ENCODE results near the gene SLFNL1.

The SLFNL1 gene

DNA sequence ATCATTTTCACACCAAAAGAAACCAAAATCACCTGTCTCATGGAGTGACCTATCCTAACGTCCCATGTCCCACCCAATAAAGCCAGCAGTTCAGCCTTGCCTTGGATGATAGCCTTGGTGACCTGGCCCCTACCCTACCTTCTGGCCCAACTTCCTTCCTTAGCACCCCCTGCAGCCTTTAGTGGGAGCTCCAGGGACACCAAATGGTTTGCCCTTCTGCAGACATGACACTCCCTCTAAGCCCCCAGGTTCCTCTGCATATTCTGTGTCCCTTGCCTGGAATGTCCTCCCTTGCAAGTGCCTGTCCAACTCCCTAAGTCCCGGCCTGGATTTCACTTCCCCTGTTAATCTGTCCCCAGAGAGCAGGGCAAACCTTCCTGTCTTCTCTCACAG, 2.2 kb downstream of the SLFNL1 start:
- DNase-seq, result no peak

- no peak for DNase-seq
Observed at GRCh38 chr1:41018018-41018410, 3.5 kb downstream of the SLFNL1 start.

- no peak for DNase-seq
Observed at GRCh38 chr1:41017141-41018017, 4.1 kb downstream of the SLFNL1 start.

GRCh38 chr1:41015897-41016470, 5.5 kb downstream of the SLFNL1 start:
- DNase-seq, result no peak

- no peak for DNase-seq
Observed at GRCh38 chr1:41015281-41015896, 6.1 kb downstream of the SLFNL1 start.

DNA sequence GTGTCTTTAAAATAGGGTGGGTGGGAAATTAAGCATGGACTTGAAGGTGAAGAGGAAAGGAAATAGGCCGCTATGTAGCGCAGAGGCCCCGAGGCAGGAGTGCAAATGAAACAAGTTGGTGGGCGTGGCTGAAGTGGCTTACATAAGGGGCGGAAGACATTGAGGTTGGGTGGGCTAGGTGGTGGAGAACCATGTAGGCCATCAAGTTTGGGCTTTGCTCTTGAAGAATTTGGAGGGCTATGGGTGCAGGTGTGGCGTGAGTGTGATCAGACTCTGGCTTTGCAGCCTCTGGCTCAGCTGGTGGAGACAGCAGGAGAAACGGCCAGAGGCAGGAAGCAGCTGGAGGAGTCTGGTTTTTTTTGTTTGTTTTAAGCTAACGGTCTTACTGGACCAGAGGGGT, 6.7 kb downstream of the SLFNL1 start:
- DNase-seq, result no peak

DNA sequence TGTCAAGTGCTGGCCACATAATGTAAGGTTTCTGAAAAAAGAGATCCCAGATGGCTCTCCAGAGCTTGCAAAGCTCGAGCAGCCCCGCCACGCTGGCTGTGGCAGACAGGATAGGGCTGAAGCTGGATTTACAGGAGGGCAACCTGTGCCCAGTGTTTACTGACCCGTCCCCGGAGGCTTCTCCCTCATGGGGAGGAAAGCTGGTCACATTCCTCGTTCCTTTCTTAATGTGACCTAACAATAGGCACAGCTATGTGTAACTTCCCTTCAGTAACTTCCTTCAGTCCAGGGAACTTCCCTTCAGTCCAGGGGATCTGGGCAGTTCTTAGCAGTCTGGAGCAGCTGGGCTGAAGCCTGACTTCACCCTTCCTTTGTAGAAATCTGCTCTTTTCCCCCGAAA, 7.7 kb downstream of the SLFNL1 start:
- DNase-seq, result no peak

DNA sequence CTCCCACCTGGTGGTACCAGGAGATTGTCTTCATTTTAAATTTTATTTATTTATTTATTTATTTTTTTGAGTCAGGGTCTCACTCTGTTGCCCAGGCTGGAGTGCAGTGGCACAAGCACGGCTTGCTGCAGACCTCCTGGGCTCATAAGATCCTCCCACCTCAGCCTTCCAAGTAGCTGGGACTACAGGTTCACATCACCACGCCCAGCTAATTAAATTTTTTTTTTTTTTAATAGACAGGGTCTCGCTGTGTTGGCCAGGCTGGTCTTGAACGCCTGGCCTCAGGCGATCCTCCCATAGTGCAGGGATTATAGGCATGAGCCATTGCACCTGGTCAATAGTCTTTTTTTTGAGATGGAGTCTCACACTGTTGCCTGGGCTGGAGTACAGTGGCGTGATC, 8.5 kb downstream of the SLFNL1 start:
- DNase-seq, result no peak

DNA sequence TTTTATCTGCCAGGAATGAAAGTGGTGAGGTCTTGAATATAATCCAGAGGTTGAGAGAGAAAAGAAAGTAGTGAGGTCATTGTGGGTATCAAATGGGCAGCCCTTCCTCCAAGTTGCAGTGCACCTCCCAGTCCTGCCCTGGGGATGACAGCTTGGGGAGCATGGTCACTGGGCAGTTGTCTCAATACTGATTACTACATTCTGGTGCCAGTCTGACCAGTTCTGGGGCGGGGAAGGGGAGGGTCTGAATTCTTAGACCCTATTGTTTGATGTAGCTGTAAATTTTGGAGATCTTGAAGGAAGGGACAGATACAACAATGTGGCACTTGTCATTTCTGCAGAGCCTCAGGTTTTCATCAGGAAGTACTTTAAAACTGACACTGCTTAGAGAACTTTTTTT, 11.2 kb downstream of the SLFNL1 start:
- no peak for DNase-seq

DNA sequence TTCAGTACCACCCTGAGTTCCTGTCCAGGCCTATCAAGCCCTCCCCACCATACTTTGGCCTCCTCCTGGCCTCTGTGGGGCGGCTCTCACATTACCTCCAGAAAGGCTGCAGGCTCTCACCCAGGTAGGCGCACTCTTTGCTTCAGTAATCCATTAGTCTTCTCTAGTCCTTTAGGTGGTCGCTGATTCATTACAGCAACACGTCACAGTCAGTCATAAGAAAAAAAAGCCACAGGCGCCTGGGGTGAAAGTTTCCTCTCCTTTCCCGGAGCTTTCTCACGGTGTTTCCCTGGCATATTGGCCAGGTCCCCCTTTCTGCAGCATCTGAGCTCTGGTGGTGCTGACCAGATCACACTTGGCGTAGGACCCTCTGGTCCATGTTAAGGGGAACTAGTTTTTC, 12.1 kb downstream of the SLFNL1 start:
- no peak for DNase-seq

DNA sequence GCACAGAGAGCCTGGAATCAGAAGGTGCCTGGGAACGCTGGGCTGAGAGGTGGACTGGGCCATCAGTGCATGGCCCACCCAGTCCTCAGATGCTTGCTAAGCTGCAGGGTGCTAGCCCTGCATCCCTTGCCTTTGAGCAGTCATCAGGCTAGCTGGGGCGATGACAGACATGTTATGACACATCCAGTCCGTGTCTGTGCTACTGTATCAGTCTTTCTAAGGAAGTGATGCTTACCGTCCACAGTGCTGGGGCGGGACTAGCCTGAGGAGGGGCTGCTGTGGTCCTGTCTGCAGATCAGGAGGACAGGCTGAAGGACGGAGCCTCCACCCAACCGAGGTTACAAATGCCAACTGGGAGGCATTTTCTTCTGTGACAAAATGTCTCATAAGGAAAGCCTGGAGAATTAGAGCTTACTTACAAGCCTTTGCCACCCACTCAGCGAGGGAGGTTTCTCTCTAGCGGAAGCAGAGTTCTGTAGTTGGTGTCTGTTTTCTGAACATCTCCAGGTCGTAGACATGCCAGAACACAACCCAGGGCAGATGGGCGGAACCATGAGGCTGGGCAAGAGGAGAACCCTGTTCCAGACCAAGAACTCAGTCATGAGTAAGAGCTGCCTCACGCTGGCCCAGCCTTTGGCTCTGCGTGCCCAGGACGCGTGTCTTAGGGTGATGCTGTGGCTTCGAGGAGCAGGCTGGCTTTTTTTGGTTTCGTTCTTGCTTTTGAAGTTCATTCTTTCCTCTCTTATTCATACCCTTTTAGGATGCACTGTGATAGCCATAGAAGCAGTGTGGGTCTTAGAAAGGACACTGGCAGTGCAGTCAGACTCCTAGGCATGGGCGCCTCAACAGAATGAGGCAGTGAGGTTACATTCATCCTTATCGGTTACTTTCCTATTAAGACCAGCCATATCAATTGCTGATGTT, 14.3 kb downstream of the SLFNL1 start:
- DNase-seq, result no peak

DNA sequence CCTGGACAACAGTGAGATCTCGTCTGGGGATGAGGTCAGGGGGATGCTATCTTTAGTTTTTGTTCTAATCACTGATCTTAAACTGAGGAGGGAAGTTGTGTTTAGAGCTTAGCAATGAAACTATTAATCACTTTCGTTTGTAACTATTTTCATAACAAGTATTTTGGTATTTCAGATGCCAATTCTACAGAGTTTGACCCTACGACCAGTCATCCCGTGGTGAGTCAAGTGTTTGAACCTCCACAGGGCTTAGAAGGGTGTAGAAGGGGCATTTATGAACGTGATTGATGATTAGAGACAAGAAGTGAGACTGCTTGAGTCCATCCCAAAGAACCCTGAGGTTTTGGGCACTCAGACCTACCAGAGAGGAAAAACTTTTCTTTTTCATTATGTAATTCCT, 15.6 kb downstream of the SLFNL1 start:
- DNase-seq, result no peak

GRCh38 chr1:41003640-41004220, 17.8 kb downstream of the SLFNL1 start:
- DNase-seq, result peak in 1 of 2 experiments; percentile 31

DNA sequence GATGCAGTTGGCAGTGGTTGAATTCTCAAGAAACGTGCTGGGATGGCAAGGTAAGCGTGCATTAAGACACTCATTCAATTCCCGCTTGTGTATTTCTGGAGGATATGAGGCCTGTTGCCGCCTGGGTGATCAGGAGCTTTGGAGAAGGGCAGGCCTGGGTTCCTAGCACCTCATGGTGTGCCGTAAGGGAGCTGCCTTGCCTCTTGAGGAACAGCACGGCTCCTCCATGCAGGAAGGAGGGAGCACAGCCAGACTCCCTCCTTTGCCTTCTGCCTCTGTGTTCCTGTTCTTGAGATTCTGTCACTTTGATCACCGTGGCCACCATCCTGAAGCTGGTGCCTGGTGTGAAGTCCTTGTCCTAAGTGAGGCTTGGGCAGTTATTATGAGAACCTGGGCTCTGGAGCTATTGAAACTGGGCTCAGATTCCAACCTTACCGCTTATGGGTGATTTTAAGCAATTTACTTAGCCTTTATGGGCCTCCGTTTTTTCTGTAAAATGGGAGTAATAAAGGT, 18.3 kb downstream of the SLFNL1 start:
- no peak for DNase-seq

GRCh38 chr1:40998668-40999067, 22.9 kb downstream of the SLFNL1 start:
- no peak for DNase-seq

DNA sequence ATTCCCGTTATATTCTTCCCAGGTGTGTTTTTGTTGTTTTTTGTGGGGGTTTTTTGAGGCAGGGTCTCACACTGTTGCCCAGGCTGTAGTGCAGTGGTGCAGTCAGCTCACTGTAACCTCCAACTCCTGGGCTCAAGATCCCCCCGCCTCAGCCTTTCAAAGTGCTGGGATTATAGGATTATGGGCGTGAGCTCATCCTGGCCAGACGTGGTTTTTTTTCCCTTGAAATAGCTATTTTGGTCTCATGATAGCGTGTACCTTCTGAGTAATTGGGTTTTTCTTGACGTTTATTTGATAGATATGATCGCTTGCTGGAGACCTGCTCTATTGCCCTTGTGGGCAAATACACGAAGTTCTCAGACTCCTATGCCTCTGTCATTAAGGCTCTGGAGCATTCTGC, 24.4 kb downstream of the SLFNL1 start:
- no peak for DNase-seq

DNA sequence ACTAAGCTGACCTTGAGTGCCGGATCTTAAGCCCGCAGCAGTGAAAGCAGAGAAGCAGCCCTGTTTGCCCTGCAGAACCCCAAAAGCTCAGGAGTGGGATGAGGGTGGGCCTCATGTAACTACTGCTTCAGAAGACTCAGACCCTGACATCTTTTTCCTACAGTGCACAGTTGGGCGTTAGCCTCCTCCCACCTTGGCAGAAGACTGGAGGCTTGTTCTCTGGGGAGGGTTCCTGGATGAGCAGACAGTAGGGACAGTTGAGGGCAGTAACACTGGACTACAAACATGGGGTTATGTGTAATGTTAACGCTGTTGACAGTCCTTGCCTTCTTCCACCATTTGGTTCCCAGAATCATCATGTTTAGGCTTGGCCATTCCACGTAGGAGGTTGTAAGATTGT, 32.5 kb downstream of the SLFNL1 start:
- no peak for DNase-seq

GRCh38 chr1:40988280-40988679, 33.2 kb downstream of the SLFNL1 start:
- DNase-seq, result no peak

DNA sequence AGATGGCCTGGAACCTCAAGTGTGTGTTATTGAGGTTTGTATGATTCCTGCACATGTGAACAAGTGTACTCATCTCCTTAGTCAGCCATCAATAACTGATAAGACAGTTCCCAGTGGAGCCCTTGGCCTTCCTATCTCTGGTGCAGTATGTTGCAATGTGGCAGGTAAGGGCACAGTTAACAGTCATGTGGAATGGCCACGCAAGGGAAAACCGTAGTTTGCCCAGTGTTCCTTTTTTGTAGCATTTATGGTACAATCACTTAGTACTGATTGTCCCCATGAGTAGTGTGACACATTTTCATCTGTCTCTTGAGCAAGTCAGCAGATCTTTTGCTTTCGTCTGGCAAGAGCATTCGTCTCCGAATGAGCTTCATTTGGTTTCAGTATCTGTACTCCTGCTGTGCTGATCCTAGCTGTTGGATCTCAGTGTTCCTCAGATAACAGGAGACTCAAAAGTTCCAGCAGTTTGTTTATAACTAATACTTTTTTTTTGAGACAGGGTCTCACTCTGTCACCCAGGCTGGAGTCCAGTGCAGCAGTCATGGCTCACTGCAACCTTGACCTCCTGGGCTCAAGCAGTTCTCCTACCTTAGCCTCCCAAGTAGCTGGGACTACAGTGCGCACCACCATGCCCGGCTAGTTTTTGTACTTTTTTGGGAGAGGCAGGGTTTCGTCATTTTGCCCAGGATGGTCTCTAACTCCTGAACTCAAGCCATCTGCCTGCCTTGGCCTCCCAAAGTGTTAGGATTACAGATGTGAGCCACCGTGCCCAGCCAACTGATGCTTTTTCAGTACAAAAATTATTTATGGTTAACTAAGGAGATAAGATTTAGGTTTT, 33.9 kb downstream of the SLFNL1 start:
- no peak for DNase-seq

DNA sequence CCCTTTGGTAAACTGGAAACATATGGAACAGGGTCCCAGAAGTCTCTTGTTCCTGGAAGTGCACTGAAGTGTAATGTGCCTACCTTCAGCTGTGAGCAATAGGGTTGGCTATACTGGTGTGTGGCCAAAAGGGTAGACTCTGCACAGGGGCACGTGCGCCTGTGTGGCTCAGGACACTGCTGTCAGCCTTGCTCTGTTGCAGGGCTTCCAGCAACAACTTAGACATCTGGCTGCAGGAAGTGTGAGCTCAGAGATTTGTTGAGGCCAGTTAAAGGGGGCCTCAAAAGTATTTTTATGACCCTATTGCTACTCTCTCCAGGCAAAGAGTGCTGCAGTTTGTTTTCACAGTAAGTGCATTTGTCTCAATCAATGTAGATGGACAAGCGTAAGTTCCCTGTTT, 34.6 kb downstream of the SLFNL1 start:
- DNase-seq, result no peak

- no peak for DNase-seq
Observed at GRCh38 chr1:40986328-40986783, 35.2 kb downstream of the SLFNL1 start.
